Esophagus muscularis mucosa (tissue), 4 donors: ENCODE measurements around the gene PPL.

Experiments used
- CTCF ChIP-seq, 3 experiments: fragments of 200-600 bp in 2 of 3; fragments of 450-650 bp in 1 of 3; sonication (generic) in 2 of 3; IDR thresholded peaks; one replicate each; pipeline ENCODE4 v1.5.1; 2017 to 2019; ENCODE audit warnings: antibody characterized with exemption in 3 of 3, mild to moderate bottlenecking in 2 of 3, moderate library complexity in 1 of 3
- EP300 ChIP-seq: sonication (generic); formaldehyde crosslinking; IDR thresholded peaks from one replicate; pipeline ENCODE4 v1.6.1; 2017; ENCODE audit warnings: antibody characterized with exemption
- POLR2A ChIP-seq: fragments of 450-650 bp; IDR thresholded peaks from one replicate; pipeline ENCODE4 v1.6.1; 2017; ENCODE audit warnings: antibody characterized with exemption, moderate library complexity, mild to moderate bottlenecking, low read depth

- TF ChIP-seq EP300 (no peak), POLR2A (no peak), CTCF (IDR thresholded peaks at IDR 0.05) (no peak)
Measured at GRCh38 chr16:4880006-4880580, 56.9 kb downstream of the PPL start.
